HL-60 (cell line): ENCODE measurements around the gene GPC1.

Source experiments
- CTCF ChIP-seq: IDR thresholded peaks from one replicate; pipeline ENCODE4 v1.5.1; 2011; ENCODE audit warnings: low read length, control low read depth, inconsistent platforms; ENCODE audit not compliant: insufficient read depth
- POLR2AphosphoS5 ChIP-seq: IDR thresholded peaks from 2 replicates; pipeline ENCODE4 v1.6.1; 2012; ENCODE audit warnings: low read depth
- REST ChIP-seq: IDR thresholded peaks from 2 replicates; pipeline ENCODE4 v1.6.1; 2012; ENCODE audit warnings: low read depth; ENCODE audit not compliant: insufficient replicate concordance
- SPI1 ChIP-seq: IDR thresholded peaks from 2 replicates; pipeline ENCODE4 v1.6.1; 2012; ENCODE audit warnings: low read depth, mild to moderate bottlenecking, borderline replicate concordance

DNA sequence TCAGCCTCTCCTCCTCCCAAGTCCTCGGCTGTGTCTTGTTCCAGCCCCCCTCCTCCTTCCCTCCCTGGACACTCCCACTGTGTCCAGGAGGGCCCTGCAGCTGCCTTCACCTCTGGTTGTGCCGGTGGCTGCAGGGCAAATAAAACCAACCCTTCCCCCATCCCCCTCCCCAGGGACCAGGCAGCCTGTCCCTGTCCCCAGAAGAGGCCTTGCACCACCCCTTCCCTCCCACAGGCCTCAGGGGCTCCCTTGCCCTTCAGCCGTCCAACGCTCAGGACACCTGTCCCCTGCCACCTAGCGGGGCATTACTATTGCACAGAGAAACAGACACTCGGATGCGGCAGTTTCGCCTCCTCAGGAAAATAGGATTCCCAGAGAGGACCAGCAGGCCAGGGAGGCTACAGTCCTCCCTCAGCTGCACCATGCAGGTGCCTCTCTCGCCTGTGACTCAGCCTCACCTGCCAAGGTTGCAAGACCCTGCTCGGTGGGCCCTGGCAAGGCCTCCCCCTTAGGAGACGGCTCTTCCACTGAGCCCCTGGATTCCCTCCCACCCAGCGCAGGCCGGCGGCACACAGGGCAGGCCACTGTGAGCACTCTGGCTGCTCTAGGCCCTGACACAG is 5.5 kb upstream of the GPC1 start:
- TF ChIP-seq CTCF (no peak), REST (no peak), POLR2AphosphoS5 (no peak), SPI1 (no peak)
